Heart right ventricle (tissue), 16 donors: ENCODE measurements around the gene UBE3A. TPM values are rescaled to one million over a fixed set of nuclear protein-coding genes. Genes with fewer than 3 reads are reported as not detected.

Source experiments
- ATAC-seq, 8 donors: fragments of 200-7000 bp; cut with Tn5 transposase; one replicate each; pipeline ENCODE4 v1.9.1; 2020; ENCODE audit warnings: mild to moderate bottlenecking in 8 of 8, moderate library complexity in 8 of 8, moderate number of reproducible peaks in 1 of 8
- DNase-seq, 2 donors: peaks; one replicate each; pipeline ENCODE4 v3.0.0-alpha.2; 2020
- H3K27ac ChIP-seq, 10 donors: fragments of 200-600 bp; sonication (generic) in 2 of 10; one replicate each; pipeline versions ENCODE4 v1.5.0 to v1.8.0; 2020 to 2022; ENCODE audit warnings: mild to moderate bottlenecking in 3 of 10
- H3K27me3 ChIP-seq, 7 donors: fragments of 200-600 bp; one replicate each; pipeline ENCODE4 v1.8.0; 2021 to 2022; ENCODE audit warnings: mild to moderate bottlenecking in 2 of 7
- H3K36me3 ChIP-seq, 9 donors: fragments of 200-600 bp; sonication (generic) in 1 of 9; one replicate each; pipeline versions ENCODE4 v1.5.0 to v1.8.0; 2020 to 2022; ENCODE audit warnings: mild to moderate bottlenecking in 2 of 9
- H3K4me1 ChIP-seq, 9 donors: fragments of 200-600 bp; sonication (generic) in 1 of 9; one replicate each; pipeline versions ENCODE4 v1.5.0 to v1.8.0; 2020 to 2022; ENCODE audit warnings: mild to moderate bottlenecking in 4 of 9
- H3K4me3 ChIP-seq, 10 donors: fragments of 200-600 bp; sonication (generic) in 2 of 10; one replicate each; pipeline versions ENCODE4 v1.5.0 to v1.8.0; 2020 to 2022; ENCODE audit warnings: mild to moderate bottlenecking in 7 of 10, moderate library complexity in 2 of 10
- H3K9me3 ChIP-seq, 11 donors: fragments of 200-600 bp in 10 of 11; sonication (generic) in 2 of 11; one replicate each; pipeline versions ENCODE4 v1.5.0 to v1.8.0; 2013 to 2022; ENCODE audit warnings: mild to moderate bottlenecking in 2 of 11, control low read depth in 1 of 11, moderate library complexity in 1 of 11
- CTCF ChIP-seq, 9 donors: fragments of 200-600 bp; sonication (generic) in 2 of 9; IDR thresholded peaks; one replicate each; pipeline versions ENCODE4 v1.5.0 to v1.8.0; 2021 to 2022; ENCODE audit warnings: antibody characterized with exemption in 9 of 9, mild to moderate bottlenecking in 5 of 9, moderate library complexity in 1 of 9
- WGBS, 2 donors: extraction: QIAGEN DNeasy Blood & Tissue Kit; methylation state at CpG; one replicate each; pipeline ENCODE4 v1.1.7; 2013; ENCODE audit warnings: inconsistent platforms in 1 of 2; 5-methylcytosine and 5-hydroxymethylcytosine counted together
- intact Hi-C, 10 donors: fragments of 100-400 bp; cut with DNase I; formaldehyde crosslinking; loops; one replicate each; pipeline versions ENCODE4 v1.11.1 to v1.14.2; 2022
- polyA plus RNA-seq, 2 donors: library from polyadenylated mRNA; stranded (reverse); fragments of 200-250 nt; gene quantifications; one replicate each; pipeline ENCODE4 v1.2.3, GENCODE V29; 2013
- total RNA-seq, 10 donors: library from RNA; stranded (reverse); fragmentation: NEBNext Ultra II Directional in 3 of 10; extraction: Animal tissue kit (Norgen Biotek cat#: 25700) in 3 of 10; gene quantifications; one replicate each; pipeline versions ENCODE4 v1.2.1 to v1.2.4, GENCODE V29; 2021 to 2023
- donor health status: Arrhythmogenic right ventricular cardiomyopathy.
- donor health status: ischemic (EF 13 %, LVEDD 7.1; RV severe dilation, severe dysfunction).
- donor health status: healthy with polysubstance abuse.
- donor health status: DM: no; HTN: yes; CAD: no.
- donor health status: DM: no; HTN: no; CAD: no.
- donor health status: ischemic (EF 25% LVEDD 6.9; RV normal size, moderate dysfunction).
- donor health status: ischemic (EF 25% LVEDD 5.7; RV mildly dilated, moderate dysfunction).
- donor health status: healthy.
- donor health status: DM: yes; HTN: yes; CAD: no.
- donor health status: Ischemic cardiomyopathy.
- donor health status: ischemic (EF 35%, LVEDD 5.7; RV mildly dilated, moderate dysfunction).
- donor health status: nonischemic (EF 11% LVEDD 7.7; RV severe dilation, severe dysfunction).
- donor health status: DM: yes; HTN: yes; CAD: no.
- donor health status: PGD.
- donor health status: ischemic (EF 29% LVEDD 5.4; RV normal size, mild dysfunction).
- donor health status: nonischemic (EF 23%, LVEDD 6.1; RV moderate dilation, normal function).

Gene UBE3A
- total and polyA plus RNA-seq, 12 donors = 24.2 to 146 (median 108) TPM

- WGBS, 2 donors = 84 to 88% methylated on average over 4 of the region's 4 CpGs
- peaks cover 0 to 17% (median 0%) of the 10 kb centered on the region in 9 donors for H3K36me3 ChIP-seq
- intact Hi-C loops = no loop called here
These were observed 20.6 kb downstream of the UBE3A start for GRCh38 chr15:25418202-25418601.

GRCh38 chr15:25417604-25418003, 21.2 kb downstream of the UBE3A start:
- TF ChIP-seq CTCF (IDR thresholded peaks at IDR 0.05) = no peak
- no peak for ATAC-seq
- Histone ChIP-seq H3K4me3 (no peak overlapping the region), H3K4me1 (peaks cover 0 to 71% (median 39%) of the 10 kb centered on the region in 9 donors), H3K36me3 (peaks cover 0 to 17% (median 0%) of the 10 kb centered on the region in 9 donors), H3K27ac (no peak overlapping the region), H3K9me3 (peaks cover 0 to 33% (median 0%) of the 10 kb centered on the region in 11 donors), H3K27me3 (no peaks in the 10 kb centered on the region)
- intact Hi-C loops = no loop called here
- DNase-seq = no peak
- 93 to 98% methylated on average over 2 of the region's 2 CpGs for WGBS, 2 donors

More at GRCh38 chr15:25418202-25418601, 20.6 kb downstream of the UBE3A start:
- Histone ChIP-seq H3K27ac (no peak overlapping the region), H3K27me3 (no peaks in the 10 kb centered on the region), H3K4me1 (peaks cover 0 to 71% (median 34%) of the 10 kb centered on the region in 9 donors), H3K4me3 (no peak overlapping the region), H3K9me3 (peaks cover 0 to 33% (median 0%) of the 10 kb centered on the region in 11 donors)
- TF ChIP-seq CTCF (IDR thresholded peaks at IDR 0.05) = no peak
- DNase-seq (no peak), ATAC-seq (no peak)

- 48 to 60% methylated on average over 3 of the region's 3 CpGs for WGBS, 2 donors
- H3K27ac ChIP-seq = no peak overlapping the region
- no peak overlapping the region for H3K4me3 ChIP-seq
- DNase-seq (no peak), ATAC-seq (no peak)
- H3K4me1 ChIP-seq = peaks cover 0 to 70% (median 40%) of the 10 kb centered on the region in 9 donors
- H3K36me3 ChIP-seq = peaks cover 0 to 17% (median 0%) of the 10 kb centered on the region in 9 donors
- intact Hi-C loops = no loop called here
- TF ChIP-seq CTCF (IDR thresholded peaks at IDR 0.05) = no peak
- H3K9me3 ChIP-seq = peaks cover 0 to 33% (median 0%) of the 10 kb centered on the region in 11 donors
- H3K27me3 ChIP-seq = no peaks in the 10 kb centered on the region
These were observed 22.1 kb downstream of the UBE3A start for GRCh38 chr15:25416693-25417092.

- peaks cover 0 to 73% (median 49%) of the 10 kb centered on the region in 9 donors for H3K4me1 ChIP-seq
- no peak for DNase-seq
- H3K4me3 ChIP-seq = no peak overlapping the region
- 76 to 84% methylated on average over 3 of the region's 3 CpGs for WGBS, 2 donors
- H3K36me3 ChIP-seq = peaks cover 0 to 12% (median 0%) of the 10 kb centered on the region in 9 donors
- intact Hi-C loops = no loop called here
- no peak for ATAC-seq
- no peak overlapping the region for H3K27ac ChIP-seq
- TF ChIP-seq CTCF (IDR thresholded peaks at IDR 0.05) = no peak
- H3K9me3 ChIP-seq = peaks cover 0 to 33% (median 0%) of the 10 kb centered on the region in 11 donors
- H3K27me3 ChIP-seq = no peaks in the 10 kb centered on the region
These were observed 23.1 kb downstream of the UBE3A start for GRCh38 chr15:25415707-25416106.
